Epithelial cell of esophagus (primary cell): ENCODE data around the gene ZCCHC10.
"Not testable (repeated sequence)": the region's sequence is repeated elsewhere in the genome, so short reads cannot be mapped to it uniquely, and the experiment has no call there.

Experiments used
- DNase-seq: peaks from one replicate; pipeline ENCODE4 v3.0.0; 2010; ENCODE audit warnings: low read depth
- H3K4me3 ChIP-seq: 2 replicates; pipeline ENCODE4 v1.5.1; 2011; ENCODE audit warnings: mild to moderate bottlenecking, low read length, control low read depth
- TF ChIP-seq, protein P1 (sequence below): IDR thresholded peaks from 2 replicates; pipeline ENCODE4 v1.5.1; 2011; ENCODE audit warnings: low read depth, mild to moderate bottlenecking, low read length, control low read depth, inconsistent platforms; ENCODE audit not compliant: insufficient read depth; ENCODE audit errors: missing control alignments

The ZCCHC10 gene

DNA sequence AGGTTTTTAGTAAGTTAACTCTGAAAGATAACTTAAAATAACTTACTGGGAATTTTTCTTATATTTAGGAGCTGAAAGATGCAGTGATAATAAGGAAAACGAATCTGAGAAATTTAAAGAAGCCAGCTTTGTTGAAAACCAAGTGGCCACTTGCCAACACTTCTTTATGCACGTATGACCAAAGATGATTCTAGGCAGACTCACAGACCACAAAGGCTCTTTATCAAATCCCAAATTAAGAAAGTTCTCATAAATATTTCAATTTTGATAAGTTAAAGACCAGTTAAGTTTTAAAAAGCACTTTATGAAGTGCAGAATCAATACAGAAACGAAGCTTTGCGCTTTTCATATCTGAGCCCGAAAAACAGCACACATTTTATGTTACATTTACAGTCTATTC lies 64.5 kb downstream of the ZCCHC10 start:
- DNase-seq, result peak; percentile 55
- peak overlapping the region; percentile 56 for H3K4me3 ChIP-seq
- TF ChIP-seq, protein P1, sequence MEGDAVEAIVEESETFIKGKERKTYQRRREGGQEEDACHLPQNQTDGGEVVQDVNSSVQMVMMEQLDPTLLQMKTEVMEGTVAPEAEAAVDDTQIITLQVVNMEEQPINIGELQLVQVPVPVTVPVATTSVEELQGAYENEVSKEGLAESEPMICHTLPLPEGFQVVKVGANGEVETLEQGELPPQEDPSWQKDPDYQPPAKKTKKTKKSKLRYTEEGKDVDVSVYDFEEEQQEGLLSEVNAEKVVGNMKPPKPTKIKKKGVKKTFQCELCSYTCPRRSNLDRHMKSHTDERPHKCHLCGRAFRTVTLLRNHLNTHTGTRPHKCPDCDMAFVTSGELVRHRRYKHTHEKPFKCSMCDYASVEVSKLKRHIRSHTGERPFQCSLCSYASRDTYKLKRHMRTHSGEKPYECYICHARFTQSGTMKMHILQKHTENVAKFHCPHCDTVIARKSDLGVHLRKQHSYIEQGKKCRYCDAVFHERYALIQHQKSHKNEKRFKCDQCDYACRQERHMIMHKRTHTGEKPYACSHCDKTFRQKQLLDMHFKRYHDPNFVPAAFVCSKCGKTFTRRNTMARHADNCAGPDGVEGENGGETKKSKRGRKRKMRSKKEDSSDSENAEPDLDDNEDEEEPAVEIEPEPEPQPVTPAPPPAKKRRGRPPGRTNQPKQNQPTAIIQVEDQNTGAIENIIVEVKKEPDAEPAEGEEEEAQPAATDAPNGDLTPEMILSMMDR, result no peak

DNA sequence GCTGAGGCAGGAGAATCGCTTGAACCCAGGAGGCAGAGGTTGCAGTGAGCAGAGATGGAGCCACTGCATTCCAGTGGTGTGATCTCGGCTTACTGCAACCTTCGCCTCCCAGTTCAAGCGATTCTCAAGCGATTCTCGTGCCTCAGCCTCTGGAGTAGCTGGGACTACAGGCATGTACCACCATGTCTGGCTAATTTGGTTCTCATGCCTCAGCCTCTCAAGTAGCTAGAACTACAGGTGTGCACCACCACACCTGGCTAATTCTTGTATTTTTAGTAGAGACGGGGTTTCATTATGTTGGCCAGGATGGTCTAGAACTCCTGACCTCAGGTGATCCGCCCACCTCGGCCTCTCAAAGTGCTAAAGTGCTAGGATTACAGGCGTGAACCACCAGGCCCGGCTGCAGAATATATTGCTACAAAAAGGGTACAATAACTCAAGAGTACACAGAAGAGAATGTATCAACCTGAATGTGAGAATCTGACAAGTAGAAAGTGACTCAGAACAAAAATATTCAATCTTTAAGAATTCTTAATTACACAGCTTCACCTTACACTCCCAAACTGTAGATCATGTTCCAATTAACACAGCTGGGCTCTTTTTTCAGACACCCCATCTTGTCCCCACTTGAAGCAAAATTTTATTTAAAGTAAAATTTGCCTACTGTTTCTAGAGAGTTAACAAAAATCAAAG lies 65.1 kb downstream of the ZCCHC10 start:
- H3K4me3 ChIP-seq, result peak overlapping the region; percentile 56
- peak; percentile 45 for DNase-seq

DNA sequence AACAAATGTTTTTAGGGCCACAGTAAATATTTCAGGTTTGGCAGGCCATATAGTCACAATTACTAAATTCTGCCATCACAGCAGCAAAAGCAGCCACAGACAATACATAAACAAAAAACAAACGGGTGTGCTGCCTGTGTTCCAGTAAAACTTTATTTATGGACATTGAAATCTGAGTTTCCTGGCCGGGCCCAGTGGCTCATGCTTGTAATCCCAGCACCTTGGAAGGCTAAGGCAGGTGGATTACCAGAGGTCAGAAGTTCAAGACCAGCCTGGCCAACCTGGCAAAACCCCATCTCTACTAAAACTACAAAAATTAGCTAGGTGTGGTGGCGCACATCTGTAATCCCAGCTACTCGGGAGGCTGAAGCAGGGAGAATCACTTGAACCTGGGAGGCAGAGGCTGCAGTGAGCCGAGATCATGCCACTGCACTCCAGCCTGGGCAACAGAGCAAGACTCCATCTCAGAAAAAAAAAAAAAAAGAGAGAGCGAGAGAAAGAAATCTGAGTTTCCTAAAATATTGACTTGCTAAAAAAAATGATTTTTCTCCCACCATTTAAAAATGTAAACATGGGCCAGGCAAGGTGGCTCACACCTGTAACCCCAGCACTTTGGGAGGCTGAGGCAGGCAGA lies 70.1 kb downstream of the ZCCHC10 start:
- H3K4me3 ChIP-seq, result not testable (repeated sequence)

DNA sequence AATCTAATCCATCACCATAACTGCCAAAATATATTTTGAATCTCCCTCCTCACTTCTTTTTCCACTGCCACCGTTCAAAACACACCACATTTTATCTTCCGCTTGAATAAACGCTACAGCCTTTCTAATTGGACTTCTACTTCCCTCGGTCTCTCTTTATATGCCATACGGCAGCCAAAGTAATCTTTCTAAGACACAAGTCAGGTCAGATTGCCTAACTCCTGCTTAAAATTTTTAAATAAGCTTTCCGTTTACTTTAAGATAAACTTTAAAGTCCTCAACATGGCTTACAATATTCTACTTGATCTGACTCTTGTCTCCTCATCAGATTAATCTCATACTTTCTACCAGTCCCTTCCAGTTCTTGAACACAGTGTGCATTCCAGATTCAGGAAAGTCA lies 72.6 kb downstream of the ZCCHC10 start:
- DNase-seq, result no peak
- TF ChIP-seq, protein P1, result no peak

More for the DNA sequence above, 70.1 kb downstream of the ZCCHC10 start:
- not testable (repeated sequence) for DNase-seq

DNA sequence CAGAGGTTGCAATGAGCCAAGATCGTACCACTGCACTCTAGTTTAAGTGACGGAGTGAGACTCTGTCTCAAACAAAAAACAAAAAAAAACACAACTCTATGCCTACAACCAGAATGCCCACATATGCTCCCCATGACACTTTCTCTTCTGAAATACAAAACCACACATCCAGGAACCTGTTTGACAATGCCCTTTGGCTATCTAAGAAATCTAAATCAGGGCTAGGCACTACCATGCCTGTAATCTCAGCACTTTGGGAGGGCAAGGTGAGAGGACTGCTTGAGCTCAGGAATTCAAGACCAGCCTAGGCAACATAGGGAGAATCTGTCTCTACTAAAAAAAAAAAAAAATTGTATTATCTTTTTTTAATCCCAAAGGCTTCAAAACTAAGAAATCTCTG lies 73.5 kb downstream of the ZCCHC10 start:
- TF ChIP-seq, protein P1, result no peak

More for the DNA sequence above, 72.6 kb downstream of the ZCCHC10 start:
- H3K4me3 ChIP-seq, result no peak overlapping the region

DNA sequence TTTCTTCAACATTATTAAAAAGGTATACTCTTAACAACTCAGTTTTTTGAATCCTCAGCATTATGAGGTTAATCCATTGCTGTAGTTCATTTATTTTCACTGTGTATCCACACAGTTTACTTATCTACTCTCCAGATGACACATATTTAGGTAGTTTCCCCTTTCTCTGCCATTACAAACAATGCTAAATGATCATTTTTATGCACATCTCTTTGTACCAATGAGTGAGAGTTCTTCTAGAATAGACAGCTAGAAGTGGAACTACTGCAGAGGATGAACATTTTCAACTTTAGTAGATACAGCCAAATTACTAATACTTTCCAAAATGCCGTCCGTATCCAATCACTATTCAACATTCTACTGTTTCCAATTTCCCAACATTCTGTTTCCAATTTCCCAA lies 74.5 kb downstream of the ZCCHC10 start:
- no peak for DNase-seq
- H3K4me3 ChIP-seq, result no peak overlapping the region
- TF ChIP-seq, protein P1, result no peak

More for the DNA sequence above, 73.5 kb downstream of the ZCCHC10 start:
- H3K4me3 ChIP-seq, result no peak overlapping the region
- peak; percentile 42 for DNase-seq

DNA sequence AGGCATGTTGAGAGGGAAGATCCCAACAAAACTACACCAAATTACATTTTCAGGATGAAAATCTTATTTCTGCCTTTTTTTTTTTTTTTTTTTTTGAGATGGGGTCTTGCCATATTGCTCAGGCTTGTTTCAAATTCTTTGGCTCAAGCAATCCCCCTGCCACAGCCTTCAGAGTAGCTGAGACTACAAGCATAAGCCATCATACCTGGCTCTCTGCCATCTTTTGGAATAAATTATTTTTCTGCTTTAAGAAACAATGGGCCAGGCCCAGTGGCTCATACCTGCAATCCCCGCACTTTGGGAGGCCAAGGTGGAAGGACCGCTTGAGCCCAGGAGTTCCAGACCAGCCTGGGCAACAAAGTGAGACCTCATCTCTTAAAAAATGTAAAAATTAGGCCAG lies 77.2 kb downstream of the ZCCHC10 start:
- no peak for DNase-seq
- TF ChIP-seq, protein P1, result no peak
- no peak overlapping the region for H3K4me3 ChIP-seq

DNA sequence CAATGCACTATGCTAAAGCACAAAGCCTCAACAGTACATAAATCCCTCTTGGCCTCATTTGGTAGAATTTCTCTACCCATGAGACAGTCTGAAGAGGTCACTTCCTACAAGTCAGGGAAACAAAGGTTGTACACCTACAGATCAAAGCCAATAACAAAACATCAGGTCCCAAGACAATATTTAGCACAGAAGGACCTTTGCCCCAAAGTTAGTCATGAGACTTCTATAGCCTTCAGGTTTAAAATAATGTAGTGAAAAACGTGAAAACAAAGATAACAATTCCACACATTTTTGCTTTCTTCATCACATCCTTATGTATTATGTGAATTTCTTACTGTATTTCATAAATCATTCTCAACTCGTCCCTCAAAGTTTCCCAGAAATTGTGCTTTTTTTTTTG lies 78.7 kb downstream of the ZCCHC10 start:
- TF ChIP-seq, protein P1, result no peak
- no peak overlapping the region for H3K4me3 ChIP-seq
- DNase-seq, result no peak
